ENCODE data around the gene BICDL1. TPM values are rescaled to one million over a fixed set of nuclear protein-coding genes. Genes with fewer than 3 reads are reported as not detected.

Gene BICDL1
- total and polyA plus RNA-seq, 2 donors (not counting 3 experiments of a cell fraction or from before 2014, with no cell fraction given): 0.19 TPM; not detected in 1

DNA sequence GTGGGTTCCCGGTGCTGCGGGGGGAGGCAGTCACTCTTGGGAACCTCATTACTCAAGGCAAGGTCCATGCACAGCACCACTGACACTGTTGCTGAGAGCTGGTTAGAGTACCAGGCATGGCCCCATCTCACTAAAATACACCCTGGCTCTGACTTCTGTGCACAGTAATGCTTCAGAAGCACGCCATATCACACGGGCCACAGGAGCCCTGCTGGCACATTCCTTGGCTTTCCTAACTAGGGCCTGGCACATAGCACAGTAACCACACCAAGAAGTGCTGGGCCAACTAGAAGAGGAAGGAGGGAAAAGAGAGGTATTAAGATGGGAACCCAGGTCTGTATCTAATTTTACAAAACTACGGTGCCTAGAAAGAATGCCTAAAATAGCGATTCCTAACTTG is 141.0 kb downstream of the BICDL1 start:
- ChIA-PET POLR2A (no interaction called here), CTCF (no interaction called here)
- H3K4me3 ChIP-seq (replicated peaks in 1 of 3; ENCODE audit: insufficient read depth in 1 of 3, low read depth in 1 of 3, low read length in 3 of 3): no peak overlapping the region
- FAIRE-seq (no peak), DNase-seq (ENCODE audit: low read depth, low spot score) (no peak)
- BruUV-seq (replicated peaks): no TSS peak
- no peak overlapping the region for H3K27ac ChIP-seq (ENCODE audit: insufficient read depth, low read depth, low read length)
- dilution Hi-C loops (cut with MboI; ENCODE audit: extremely low pct_ligation_motif_present, low sequenced_read_pairs): no loop called here
- H3K27me3 ChIP-seq (ENCODE audit: control insufficient read depth in 2 of 2, insufficient read depth in 2 of 2, low read length in 2 of 2): no peaks in the 10 kb centered on the region
- peaks cover 27 to 50% of the 10 kb centered on the region in 2 experiments for H3K36me3 ChIP-seq (ENCODE audit: control insufficient read depth in 2 of 2, extremely low read depth in 1 of 2, insufficient read depth in 2 of 2, low read length in 2 of 2)
- TF ChIP-seq POLR2A (IDR thresholded peaks at IDR 0.05; ENCODE audit: low read depth, low read length): no peak
- no peak for TF ChIP-seq MYC (IDR thresholded peaks at IDR 0.05; ENCODE audit: low read depth, low read length)
- TF ChIP-seq, protein P1, sequence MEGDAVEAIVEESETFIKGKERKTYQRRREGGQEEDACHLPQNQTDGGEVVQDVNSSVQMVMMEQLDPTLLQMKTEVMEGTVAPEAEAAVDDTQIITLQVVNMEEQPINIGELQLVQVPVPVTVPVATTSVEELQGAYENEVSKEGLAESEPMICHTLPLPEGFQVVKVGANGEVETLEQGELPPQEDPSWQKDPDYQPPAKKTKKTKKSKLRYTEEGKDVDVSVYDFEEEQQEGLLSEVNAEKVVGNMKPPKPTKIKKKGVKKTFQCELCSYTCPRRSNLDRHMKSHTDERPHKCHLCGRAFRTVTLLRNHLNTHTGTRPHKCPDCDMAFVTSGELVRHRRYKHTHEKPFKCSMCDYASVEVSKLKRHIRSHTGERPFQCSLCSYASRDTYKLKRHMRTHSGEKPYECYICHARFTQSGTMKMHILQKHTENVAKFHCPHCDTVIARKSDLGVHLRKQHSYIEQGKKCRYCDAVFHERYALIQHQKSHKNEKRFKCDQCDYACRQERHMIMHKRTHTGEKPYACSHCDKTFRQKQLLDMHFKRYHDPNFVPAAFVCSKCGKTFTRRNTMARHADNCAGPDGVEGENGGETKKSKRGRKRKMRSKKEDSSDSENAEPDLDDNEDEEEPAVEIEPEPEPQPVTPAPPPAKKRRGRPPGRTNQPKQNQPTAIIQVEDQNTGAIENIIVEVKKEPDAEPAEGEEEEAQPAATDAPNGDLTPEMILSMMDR (IDR thresholded peaks at IDR 0.05; ENCODE audit: extremely low read depth in 1 of 2, insufficient read depth in 1 of 2, low read depth in 1 of 2, low read length in 2 of 2): no peak
- no peak for TF ChIP-seq POLR2AphosphoS5 (IDR thresholded peaks at IDR 0.05; ENCODE audit: insufficient read depth, low read depth, low read length)
- no peak for TF ChIP-seq EZH2 (IDR thresholded peaks at IDR 0.05; ENCODE audit: borderline replicate concordance, low read depth, low read length, severe bottlenecking)
- TF ChIP-seq FOS (IDR thresholded peaks at IDR 0.05; ENCODE audit: borderline replicate concordance, insufficient read depth, low read length): no peak
- no peak overlapping the region for H2AFZ ChIP-seq (ENCODE audit: low read depth, low read length)
- H3K9ac ChIP-seq (replicated peaks; ENCODE audit: extremely low read depth, insufficient read depth, low read length): no peak overlapping the region
- peaks cover 23% of the 10 kb centered on the region for H3K4me1 ChIP-seq (ENCODE audit: control insufficient read depth, extremely low read depth, insufficient read depth, low read length)
- no peaks in the 10 kb centered on the region for H3K9me1 ChIP-seq (replicated peaks; ENCODE audit: control insufficient read depth, extremely low read depth, insufficient read depth, low read length)
- H3K4me2 ChIP-seq (ENCODE audit: insufficient read depth, low read length): no peak overlapping the region
- no peaks in the 10 kb centered on the region for H4K20me1 ChIP-seq (replicated peaks; ENCODE audit: control insufficient read depth, extremely low read depth, insufficient read depth, low read length)
- H3K79me2 ChIP-seq (ENCODE audit: control insufficient read depth, insufficient read depth, low read length): no peaks in the 10 kb centered on the region
- intact Hi-C loops (cut with micrococcal nuclease): no loop called here
- no peaks in the 10 kb centered on the region for H3K9me3 ChIP-seq (replicated peaks; ENCODE audit: control insufficient read depth, insufficient read depth, low read length)

DNA sequence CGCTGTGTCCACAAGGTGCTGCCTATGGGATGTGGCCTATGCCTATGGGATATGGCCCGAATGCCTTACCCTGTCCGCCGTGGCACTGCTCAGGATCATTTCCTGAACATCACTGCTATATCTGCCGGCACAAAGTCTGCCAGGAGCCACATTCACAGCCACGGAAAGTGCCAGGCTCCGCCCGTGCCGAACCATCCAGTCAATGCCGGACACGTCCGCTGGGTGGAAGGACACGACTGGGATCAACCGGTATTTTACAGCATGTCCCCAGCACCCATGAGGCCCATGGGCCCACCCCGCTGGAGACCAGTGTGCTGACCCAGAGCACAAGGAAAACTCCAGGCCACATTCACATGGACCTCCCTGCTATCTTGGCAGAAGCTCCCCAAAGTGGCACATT is 142.1 kb downstream of the BICDL1 start:
- ChIA-PET POLR2A (no interaction called here), CTCF (no interaction called here)
- Histone ChIP-seq H3K27me3 (ENCODE audit: control insufficient read depth in 2 of 2, insufficient read depth in 2 of 2, low read length in 2 of 2) (no peaks in the 10 kb centered on the region), H3K9ac (replicated peaks; ENCODE audit: extremely low read depth, insufficient read depth, low read length) (no peak overlapping the region), H3K9me3 (replicated peaks; ENCODE audit: control insufficient read depth, insufficient read depth, low read length) (no peaks in the 10 kb centered on the region), H3K79me2 (ENCODE audit: control insufficient read depth, insufficient read depth, low read length) (no peaks in the 10 kb centered on the region), H3K4me2 (ENCODE audit: insufficient read depth, low read length) (no peak overlapping the region), H2AFZ (ENCODE audit: low read depth, low read length) (no peak overlapping the region), H3K9me1 (replicated peaks; ENCODE audit: control insufficient read depth, extremely low read depth, insufficient read depth, low read length) (no peaks in the 10 kb centered on the region), H3K36me3 (ENCODE audit: control insufficient read depth in 2 of 2, extremely low read depth in 1 of 2, insufficient read depth in 2 of 2, low read length in 2 of 2) (peaks cover 30 to 52% of the 10 kb centered on the region in 2 experiments), H3K27ac (ENCODE audit: insufficient read depth, low read depth, low read length) (no peak overlapping the region), H3K4me3 (replicated peaks in 1 of 3; ENCODE audit: insufficient read depth in 1 of 3, low read depth in 1 of 3, low read length in 3 of 3) (no peak overlapping the region), H3K4me1 (ENCODE audit: control insufficient read depth, extremely low read depth, insufficient read depth, low read length) (peaks cover 19% of the 10 kb centered on the region), H4K20me1 (replicated peaks; ENCODE audit: control insufficient read depth, extremely low read depth, insufficient read depth, low read length) (no peaks in the 10 kb centered on the region)
- TF ChIP-seq FOS (IDR thresholded peaks at IDR 0.05; ENCODE audit: borderline replicate concordance, insufficient read depth, low read length) (no peak), POLR2AphosphoS5 (IDR thresholded peaks at IDR 0.05; ENCODE audit: insufficient read depth, low read depth, low read length) (no peak), POLR2A (IDR thresholded peaks at IDR 0.05; ENCODE audit: low read depth, low read length) (no peak)
- TF ChIP-seq, protein P2, sequence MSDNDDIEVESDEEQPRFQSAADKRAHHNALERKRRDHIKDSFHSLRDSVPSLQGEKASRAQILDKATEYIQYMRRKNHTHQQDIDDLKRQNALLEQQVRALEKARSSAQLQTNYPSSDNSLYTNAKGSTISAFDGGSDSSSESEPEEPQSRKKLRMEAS (IDR thresholded peaks at IDR 0.05; ENCODE audit: insufficient read depth, insufficient read length): no peak
- FAIRE-seq (no peak), DNase-seq (ENCODE audit: low read depth, low spot score) (no peak)
- intact Hi-C loops (cut with micrococcal nuclease) (no loop called here), dilution Hi-C loops (cut with MboI; ENCODE audit: extremely low pct_ligation_motif_present, low sequenced_read_pairs) (no loop called here)
- no TSS peak for BruUV-seq (replicated peaks)

Data from endothelial cell of umbilical vein (primary cell).